GM10847 (cell line): ENCODE measurements around the gene SPDEF.

Experiments used
- POLR2A ChIP-seq: IDR thresholded peaks from 2 replicates; pipeline ENCODE4 v1.6.1; 2011; ENCODE audit not compliant: insufficient read length; ENCODE audit errors: extremely low read depth

Gene SPDEF

DNA sequence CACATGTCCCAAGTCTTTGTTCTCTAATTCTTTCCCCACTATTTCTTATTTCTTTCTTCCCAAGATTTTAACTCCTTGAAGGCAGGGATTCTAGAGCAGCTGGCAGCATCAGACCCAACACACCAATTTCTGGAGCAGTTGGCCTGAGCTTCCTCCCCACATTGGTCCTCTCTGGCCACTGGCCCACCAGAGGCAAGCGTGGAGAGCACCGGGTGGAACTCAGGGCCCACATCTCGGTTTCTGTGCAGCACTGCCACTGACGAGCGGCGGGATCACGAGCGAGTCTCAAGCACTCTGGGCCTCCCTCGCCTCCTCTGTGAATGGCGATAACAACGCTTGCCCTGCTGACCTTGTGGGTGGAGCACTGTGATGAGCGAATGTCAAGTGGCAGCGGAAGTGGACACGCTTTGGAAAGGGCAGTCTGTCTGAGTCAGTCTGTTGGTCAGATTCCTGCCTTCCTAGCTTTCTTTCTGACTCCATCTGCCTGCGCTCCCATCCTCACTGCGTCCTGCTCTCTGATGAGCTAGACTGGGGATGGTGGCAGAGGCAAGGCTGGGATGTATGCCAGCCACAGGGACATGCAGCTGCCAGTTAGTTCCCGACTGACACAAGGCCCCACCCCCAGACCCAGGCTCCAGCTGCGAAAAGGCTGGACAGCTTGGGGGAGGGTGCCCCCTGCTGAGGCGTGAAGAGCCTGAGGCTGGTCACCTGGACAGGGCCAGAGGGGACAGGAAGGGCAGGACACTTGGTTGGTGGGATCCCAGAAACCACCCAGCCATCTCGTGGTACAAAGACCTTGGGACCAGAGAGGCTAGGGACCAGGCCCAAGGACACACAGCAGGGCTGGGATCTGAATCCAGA, 4.5 kb upstream of the SPDEF start:
- TF ChIP-seq POLR2A: no peak

DNA sequence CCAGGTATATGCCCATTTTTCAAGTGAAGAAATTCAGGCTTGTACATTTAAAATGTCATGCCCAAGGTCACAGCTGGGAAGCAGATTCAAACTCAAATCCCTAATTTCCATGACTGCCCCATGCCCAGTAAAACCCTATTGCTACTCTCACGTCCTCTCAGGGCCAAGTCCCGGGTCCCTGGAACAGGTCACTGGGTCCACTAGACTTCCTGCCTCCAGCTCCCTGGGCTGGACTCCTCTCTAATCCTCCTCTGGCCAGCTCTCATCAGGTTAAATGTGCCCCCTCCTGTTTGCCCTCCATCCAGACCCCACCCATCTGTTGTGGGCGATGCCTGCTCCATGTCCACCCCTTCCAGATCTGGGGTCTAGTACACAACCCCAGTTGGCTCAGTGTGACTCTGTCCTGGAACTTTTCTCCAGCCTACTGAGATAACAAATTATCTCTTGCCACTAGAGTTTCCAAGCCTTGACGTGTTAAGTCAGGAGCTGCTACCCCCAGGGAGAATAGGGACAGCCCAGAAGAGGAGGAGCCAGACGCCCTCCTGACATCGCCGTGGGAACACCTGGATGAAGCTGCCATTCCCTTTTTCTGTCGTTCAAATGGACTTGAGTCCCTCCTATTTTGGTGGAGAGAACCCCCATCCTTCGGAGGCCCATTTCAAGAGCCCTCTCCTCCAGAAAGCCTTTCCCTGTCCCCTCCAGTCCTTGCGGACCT, 3.7 kb upstream of the SPDEF start:
- no peak for TF ChIP-seq POLR2A

DNA sequence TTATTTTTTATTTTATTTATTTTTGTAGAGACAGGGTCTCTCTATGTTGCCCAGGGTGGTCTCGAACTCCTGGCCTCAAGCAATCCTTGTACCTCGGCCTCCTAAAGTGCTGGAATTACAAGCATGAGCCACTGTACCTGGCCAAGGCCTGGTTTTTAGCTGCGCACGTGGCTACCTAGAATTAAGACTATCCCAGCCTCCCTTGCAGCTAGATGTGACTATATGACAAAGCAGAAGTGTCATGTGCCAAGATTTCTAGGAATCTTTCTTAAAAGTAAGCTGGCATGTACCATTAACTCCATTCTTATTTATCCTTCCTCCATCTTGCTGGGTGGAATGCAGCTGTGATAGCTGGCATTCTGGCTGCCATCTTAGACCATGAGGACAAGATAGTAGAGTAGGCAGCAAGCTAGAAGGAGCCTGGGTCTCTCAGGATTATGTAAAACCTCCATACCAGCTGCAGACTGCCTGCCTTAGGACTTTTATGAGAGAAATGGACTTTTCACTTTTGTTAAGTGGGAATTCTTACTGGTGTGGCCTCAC, 2.1 kb upstream of the SPDEF start:
- no peak for TF ChIP-seq POLR2A

DNA sequence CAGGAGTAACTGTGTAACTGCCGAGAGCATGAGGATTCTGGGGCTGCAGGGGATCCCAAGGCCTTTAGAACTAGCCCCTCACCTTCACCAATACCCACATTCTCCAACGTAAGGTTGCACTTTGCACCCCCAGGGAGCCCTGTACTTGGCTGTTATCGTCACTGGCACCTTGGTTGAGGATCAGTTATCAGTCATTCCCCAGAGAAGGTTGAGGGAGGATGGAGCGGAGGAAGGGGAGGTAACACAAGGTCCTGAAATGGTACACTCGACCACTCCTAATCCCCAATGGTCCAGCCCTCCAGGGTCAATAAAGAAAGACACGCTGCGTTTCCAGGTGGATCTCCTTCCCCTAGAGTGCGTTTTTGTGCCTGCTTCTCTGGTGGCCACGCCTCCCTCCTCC, 1.1 kb upstream of the SPDEF start:
- TF ChIP-seq POLR2A: no peak

DNA sequence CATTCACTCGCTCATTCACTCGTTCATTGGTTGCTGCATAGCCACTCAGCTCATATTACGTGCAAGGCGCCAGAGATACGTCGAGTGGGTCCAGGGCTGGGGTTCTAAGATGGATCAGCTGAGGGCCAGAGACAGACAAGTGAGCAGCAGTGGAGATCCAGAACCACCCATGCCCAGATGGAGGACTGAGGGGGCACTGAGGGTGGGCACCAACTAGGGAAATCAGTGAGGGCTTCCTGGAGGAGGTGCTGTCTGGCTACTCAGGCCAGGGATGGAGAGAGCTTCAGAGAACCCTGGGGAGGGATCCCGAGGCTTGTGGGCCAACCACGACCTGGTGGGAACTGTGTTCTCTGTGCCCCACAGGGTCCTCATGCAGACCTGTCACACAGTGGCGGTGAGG, 364 bp upstream of the SPDEF start:
- TF ChIP-seq POLR2A: no peak

DNA sequence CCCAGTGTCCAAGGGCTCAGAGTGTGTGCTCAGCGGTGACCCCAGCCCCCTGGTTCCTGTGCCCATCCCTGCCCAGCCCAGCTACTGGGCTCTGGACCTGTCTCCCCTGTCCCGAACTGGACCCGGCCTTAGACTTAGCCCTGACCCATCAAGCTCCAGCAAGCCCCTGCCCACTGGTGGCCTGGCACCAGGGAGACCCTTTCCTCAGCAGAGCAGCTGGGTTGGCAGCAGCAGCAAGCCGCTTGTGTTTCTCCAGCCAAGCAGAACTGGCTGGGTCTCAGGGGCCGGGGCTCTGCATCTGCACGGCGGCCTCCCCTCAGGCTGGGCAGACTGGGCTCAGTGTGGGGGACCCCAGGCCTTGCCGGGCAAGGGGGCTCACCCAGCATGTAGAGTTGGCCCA, 801 bp downstream of the SPDEF start:
- no peak for TF ChIP-seq POLR2A

DNA sequence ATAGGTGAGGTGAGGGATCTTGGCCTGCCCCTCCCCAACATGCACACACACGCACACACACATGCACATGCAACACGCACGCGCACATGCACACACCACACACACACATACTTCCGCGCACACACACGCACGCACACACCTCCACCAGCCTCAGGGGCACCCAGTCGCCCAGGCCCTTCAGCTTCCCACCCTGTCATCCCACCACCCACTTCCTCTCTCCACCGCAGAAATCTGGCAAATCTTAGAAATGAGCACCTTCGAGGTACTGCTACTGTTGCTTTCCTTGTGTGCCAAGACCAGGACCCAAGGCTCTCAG, 1.2 kb downstream of the SPDEF start:
- TF ChIP-seq POLR2A: no peak

DNA sequence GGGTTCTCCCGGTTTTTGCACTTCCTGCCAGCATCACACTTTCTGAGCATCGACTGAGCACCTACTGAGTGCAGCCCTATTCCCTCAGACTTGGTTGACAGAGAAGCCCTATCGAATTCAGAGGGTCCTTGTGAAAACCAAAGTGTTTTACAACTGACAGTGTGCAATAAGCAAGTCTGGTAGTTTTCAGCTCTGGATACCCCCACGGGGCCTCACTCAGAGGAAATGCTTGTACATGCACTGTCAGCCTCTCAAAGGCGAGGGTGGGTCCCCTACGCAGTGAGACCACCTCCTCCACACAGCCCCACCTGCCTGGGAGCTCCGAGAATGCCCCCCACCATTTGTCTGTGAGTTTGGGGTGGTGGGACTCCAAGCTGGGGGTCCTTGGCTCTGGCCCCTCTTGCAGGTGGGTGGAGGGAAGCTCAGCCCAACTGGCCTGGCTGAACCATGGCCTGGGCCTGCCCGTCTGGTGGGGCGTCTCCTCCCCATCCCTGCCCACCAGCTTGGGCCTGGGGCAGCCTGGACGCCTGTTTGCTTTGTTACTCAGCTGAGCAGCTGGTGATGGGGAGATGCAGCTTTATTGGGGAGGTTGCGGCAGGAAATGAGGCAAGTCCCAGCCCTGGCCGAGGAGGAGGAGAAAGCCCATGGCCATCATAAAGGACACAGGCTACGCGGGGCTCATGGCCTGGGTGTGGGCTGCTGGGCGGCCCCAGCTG, 1.7 kb downstream of the SPDEF start:
- no peak for TF ChIP-seq POLR2A

DNA sequence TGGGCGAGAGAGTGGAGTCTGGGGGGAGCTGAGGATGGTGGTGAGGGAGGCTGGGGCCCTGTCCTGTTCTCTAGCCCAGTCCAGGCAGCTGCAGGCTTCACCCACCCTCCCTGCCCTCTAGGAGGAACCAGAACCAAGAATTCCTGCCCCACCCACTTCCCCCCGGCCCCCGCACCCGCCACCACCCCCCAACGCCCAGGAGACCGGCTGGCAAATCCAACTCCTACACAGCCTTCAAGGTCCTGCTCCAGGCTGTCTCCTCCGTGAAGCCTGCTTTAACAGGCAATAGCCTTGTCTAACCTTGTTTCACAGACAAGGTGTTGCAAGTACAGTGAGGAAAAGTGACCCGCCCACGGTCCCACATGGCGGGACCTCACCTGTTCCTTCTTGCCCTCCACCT, 2.4 kb downstream of the SPDEF start:
- no peak for TF ChIP-seq POLR2A

DNA sequence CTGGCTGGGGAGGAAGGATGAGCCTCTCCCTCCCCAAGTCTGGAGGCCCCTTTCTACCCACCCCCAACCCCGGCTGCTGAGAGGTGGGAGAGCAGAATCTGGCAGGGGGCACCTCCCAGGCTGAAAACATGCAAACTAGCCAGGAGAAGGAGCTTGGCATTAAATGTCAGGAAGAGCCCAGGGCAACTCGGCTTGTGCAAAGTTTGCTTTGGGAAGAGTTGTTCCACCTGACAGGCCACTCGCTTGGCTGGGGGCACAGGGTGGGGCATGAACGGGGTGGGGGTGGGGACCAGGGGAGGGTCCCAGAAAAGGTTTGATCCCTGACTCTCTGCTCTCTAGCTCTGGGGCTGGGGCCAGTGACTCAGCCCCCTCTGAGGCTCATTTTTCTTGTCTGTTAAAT, 3.0 kb downstream of the SPDEF start:
- TF ChIP-seq POLR2A: no peak

DNA sequence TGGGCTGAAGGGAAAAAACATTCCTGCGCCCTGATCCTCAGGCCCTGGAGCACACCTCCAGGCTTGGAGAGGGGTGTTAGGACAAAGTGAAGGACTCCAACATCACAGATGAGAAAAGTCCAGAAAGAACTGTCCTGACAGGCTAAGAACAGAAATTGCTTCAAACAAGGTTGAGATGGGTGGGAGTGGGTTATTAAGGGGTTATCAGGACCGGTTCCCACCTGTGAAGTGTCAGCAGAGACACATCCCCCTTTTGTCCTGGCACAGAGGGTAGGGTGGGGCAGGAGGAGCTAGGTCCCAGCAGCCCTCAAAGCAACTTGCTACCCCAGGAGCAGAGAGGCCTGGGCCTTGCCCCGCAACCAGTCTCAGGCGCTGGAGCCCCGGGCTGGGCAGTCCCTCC, 3.5 kb downstream of the SPDEF start:
- no peak for TF ChIP-seq POLR2A

DNA sequence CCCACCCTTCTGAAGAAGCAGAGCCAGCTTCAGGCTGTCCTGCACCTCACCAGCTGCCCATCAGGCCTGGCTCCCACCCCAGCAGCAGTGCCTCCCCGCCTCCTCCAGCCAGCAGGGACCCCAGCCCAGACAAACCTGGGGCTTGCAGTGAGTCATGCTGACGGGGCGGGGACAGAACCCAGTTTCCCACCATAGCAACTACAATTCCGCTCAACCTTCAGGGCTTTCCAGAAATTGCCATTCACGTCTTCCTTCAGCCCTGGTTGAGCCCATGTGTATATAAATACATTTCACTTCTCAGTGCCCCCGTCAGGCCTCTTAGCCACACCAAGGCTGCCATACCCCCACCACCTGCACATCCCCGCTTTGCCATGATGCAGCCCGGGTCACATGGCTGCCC, 4.4 kb downstream of the SPDEF start:
- TF ChIP-seq POLR2A: no peak

DNA sequence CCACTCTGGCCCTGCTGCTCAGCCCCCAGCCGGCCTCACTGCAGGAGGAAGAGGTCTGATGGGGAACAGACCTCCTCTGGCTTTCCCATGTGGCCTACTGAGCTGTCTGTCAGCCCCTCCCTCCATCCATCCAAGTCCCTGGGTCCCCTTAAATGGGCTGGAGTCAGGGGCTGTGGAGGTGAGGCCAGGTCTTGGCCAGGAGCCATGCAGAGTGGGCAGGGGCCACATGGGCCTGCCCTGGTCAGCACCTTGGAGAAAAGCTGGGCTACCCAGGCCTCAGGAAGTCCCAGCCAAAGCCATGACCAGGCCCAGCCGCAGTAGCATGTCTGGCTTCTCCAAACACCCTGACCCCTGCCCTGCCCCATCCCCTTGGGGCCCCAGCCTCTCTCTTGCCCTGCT, 6.3 kb downstream of the SPDEF start:
- TF ChIP-seq POLR2A: no peak

DNA sequence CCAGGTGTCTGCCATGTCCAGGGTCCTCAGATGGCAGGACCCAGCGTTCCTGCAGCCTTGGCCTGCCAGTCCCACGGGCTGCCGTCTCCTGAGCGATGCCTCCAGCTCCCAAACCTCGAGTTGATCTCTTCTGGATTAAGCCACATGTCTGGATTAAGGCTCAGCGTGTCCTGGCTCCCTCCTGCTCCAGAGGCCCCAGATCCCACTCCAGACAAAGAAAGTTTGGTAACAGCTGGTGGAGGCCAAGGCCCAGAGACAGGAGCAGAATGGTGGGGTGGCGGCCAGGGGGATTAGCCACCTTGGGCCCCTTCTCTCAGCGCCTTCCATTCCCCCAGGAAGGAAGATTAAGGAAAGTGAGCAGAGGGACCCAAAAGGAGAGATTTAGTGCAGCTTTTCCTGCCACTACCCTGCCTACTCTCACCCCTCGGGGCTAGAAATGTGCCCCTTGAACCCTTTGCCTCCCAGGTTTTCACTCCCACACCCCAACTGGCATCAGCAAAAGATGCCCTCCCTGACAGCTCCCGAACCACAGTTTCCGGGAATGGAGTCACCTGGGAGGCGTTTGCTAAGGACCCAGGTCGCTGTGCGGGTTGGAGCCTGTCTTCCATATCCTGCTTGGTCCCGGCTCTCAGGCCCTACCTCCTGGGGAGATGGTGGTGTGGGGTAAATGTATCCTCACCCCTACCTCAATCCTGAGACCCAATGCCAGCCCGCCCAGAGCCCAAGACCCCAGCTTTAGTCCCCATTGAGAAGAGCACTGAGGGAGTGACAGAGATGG, 6.9 kb downstream of the SPDEF start:
- TF ChIP-seq POLR2A: no peak
